Memory B cell (primary cell): ENCODE measurements around the gene TMEM238.

Experiments
- ATAC-seq: fragments of 150-1000 bp; cut with Tn5 transposase; 2 replicates; pipeline ENCODE4 v1.10.0; 2021; ENCODE audit warnings: low read depth, mild to moderate bottlenecking, moderate library complexity
- DNase-seq, 2 donors: peaks; one replicate each; pipeline ENCODE4 v3.0.0; 2022; ENCODE audit warnings: low spot score in 2 of 2
- H3K27ac Mint-ChIP-seq: one replicate; pipeline ENCODE4 v1.8.0; 2022; ENCODE audit warnings: mild to moderate bottlenecking, moderate library complexity, mixed read lengths
- H3K27me3 Mint-ChIP-seq: one replicate; pipeline ENCODE4 v1.8.0; 2022; ENCODE audit warnings: mixed read lengths
- H3K36me3 Mint-ChIP-seq: one replicate; pipeline ENCODE4 v1.8.0; 2022; ENCODE audit warnings: mild to moderate bottlenecking, mixed read lengths
- H3K4me1 Mint-ChIP-seq: one replicate; pipeline ENCODE4 v1.8.0; 2022; ENCODE audit warnings: mixed read lengths
- H3K4me3 Mint-ChIP-seq: one replicate; pipeline ENCODE4 v1.8.0; 2022; ENCODE audit warnings: mild to moderate bottlenecking, moderate library complexity, mixed read lengths
- H3K9me3 Mint-ChIP-seq: one replicate; pipeline ENCODE4 v1.8.0; 2022; ENCODE audit warnings: mixed read lengths

The TMEM238 gene

DNA sequence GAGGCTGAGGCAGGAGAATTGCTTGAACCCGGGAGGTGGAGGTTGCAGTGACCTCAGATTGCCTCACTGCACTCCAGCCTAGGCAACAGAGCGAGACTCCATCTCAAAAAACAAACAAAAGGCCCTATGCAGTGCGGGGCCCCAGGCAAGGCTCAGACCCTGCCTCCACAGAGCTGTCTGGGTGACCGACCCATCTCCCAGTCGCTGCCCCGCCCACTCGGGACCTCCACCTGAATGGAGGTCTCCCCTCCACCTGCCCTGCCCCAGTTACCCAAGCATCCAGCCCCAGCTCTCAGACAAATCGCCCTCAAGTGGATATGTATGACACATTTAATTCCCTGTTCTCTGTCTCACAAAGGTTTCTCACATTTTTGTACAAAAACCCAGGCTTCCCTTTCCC, 18.8 kb downstream of the TMEM238 start:
- DNase-seq (no peak), ATAC-seq (no peak)
- peaks cover 3% of the 10 kb centered on the region for H3K4me1 Mint-ChIP-seq
- H3K27me3 Mint-ChIP-seq = peaks cover 18% of the 10 kb centered on the region
- peaks cover 2% of the 10 kb centered on the region for H3K36me3 Mint-ChIP-seq
- no peaks in the 10 kb centered on the region for H3K9me3 Mint-ChIP-seq
- no peak overlapping the region for H3K4me3 Mint-ChIP-seq
- H3K27ac Mint-ChIP-seq = no peak overlapping the region

GRCh38 chr19:55362990-55363716, 20.9 kb downstream of the TMEM238 start, which contains the start of gene GARIN5B:
TSS of gene GARIN5B (minus strand) at chr19:55363260. CDS start at chr19:55363066, 194 bp downstream.
- peaks cover 14% of the 10 kb centered on the region for H3K27me3 Mint-ChIP-seq
- ATAC-seq = no peak
- H3K4me1 Mint-ChIP-seq = no peaks in the 10 kb centered on the region
- no peaks in the 10 kb centered on the region for H3K36me3 Mint-ChIP-seq
- H3K9me3 Mint-ChIP-seq = no peaks in the 10 kb centered on the region
- no peak within 1 kb of the TSS for H3K27ac Mint-ChIP-seq
- H3K4me3 Mint-ChIP-seq = no peak within 1 kb of the TSS
- no peak for DNase-seq

DNA sequence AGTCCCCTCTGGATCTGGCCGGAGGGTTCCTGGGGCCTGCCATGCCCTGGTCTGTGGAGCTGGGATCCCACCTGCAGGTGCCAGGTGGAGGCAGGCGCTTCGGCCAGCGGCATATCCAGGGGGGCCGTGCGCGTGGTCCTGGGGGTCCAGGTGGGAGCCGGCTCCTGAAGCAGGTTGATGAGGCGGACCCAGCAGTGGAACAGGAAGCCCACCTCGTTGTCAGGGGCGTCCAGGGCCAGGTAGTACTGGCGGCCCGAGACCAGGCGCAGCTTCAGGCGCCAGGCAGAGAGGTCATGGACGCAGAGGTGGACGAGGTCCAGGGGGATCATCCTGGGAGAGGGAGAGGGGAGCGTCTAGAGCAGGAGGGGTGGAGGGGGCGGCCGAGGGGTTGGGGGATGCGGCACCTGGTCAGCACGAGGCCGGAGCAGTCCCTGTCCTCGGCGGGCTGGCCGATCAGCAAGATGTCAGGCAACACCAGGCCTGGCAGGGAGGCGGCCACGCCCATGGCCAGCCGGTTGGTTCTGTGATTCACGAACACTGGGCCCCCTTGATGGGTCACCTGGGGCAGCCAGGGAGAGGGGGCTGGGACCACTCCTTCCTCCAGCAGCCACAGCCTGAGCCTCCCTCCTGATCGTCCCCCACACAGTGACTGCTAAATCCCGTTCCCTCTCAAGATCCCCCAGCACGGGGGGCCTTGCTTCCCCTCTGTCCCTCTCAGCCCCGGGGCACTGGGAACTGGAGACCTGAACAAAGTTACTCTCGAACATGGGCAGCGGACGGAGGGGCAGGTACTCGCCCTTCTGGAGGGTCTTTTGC, 21.7 kb downstream of the TMEM238 start:
- DNase-seq (no peak), ATAC-seq (no peak)
- H3K9me3 Mint-ChIP-seq = no peaks in the 10 kb centered on the region
- no peak overlapping the region for H3K4me3 Mint-ChIP-seq
- H3K4me1 Mint-ChIP-seq = no peaks in the 10 kb centered on the region
- H3K36me3 Mint-ChIP-seq = no peaks in the 10 kb centered on the region
- H3K27ac Mint-ChIP-seq = no peak overlapping the region
- H3K27me3 Mint-ChIP-seq = peaks cover 16% of the 10 kb centered on the region

GRCh38 chr19:55360902-55361301, 23.2 kb downstream of the TMEM238 start:
- H3K9me3 Mint-ChIP-seq = no peaks in the 10 kb centered on the region
- ATAC-seq (no peak), DNase-seq (no peak)
- peaks cover 16% of the 10 kb centered on the region for H3K27me3 Mint-ChIP-seq
- H3K27ac Mint-ChIP-seq = no peak overlapping the region
- no peak overlapping the region for H3K4me3 Mint-ChIP-seq
- H3K4me1 Mint-ChIP-seq = peaks cover 3% of the 10 kb centered on the region
- H3K36me3 Mint-ChIP-seq = no peaks in the 10 kb centered on the region

DNA sequence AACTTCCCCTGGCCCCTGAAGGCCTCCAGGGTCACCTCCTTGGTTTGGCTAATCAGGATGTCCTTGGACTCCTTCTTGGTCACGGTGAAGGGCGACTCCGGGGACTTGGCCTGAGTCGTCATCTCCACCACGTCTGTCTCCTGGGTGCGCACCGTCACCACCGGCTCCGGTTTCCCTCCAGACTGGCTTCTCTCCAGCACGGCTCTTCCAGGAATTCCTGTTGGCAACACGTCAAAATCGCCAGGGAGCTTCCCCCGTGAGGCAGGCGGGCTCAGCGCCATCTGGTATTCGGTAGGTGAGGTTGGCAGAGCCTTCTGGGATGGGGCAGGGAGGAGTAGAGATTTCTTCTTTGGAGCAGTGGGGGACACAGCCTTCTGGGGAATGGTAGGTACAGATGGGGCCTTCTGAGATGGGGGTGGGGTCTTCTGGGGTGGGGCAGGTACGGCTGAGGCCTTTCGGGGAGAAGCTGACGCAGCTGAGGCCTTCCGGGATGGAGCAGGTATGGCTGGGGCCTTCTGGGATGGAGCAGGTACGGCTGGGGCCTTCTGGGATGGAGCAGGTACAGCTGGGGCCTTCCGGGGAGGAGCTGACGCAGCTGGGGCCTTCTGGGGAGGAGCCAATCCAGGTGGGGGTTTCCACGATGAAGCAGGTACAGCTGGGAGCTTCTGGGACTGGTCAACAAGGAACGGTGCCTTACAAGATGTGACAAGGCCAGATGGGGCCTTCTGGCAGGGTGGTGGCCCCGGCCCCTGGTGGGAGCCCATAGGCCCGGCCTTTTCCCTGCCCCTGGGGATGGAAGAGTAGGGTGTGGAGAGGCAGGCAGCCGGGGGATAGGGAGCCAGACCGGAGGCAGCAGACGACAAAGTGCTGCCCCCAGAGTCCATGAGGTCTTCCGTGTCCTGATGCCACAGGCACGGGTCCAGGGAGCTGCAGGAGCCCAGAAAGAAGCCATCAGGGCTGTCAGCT, 24.9 kb downstream of the TMEM238 start:
- Mint-ChIP-seq H3K4me3 (no peak overlapping the region), H3K27ac (no peak overlapping the region), H3K27me3 (peaks cover 21% of the 10 kb centered on the region), H3K9me3 (no peaks in the 10 kb centered on the region), H3K4me1 (peaks cover 3% of the 10 kb centered on the region), H3K36me3 (no peaks in the 10 kb centered on the region)
- DNase-seq (no peak), ATAC-seq (no peak)

DNA sequence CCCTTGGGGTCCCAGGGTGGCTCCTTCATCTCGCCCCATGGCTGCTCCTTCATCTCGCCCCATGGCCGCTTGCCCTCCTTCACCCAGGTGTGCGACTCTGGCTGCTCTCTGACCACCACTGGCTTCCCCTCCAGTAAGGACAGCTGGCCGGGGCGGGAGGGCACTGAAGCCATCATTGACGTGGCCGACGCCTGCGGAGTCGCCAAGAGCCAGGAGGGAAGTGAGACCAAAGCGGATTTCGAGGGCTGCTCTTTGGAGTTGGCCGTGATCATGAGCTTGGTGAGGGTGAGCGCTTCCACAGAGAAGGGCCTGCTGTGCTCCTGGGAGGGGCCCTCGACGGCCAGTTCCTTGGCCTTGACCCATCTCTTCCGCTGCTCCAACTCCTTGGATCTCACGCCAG, 25.6 kb downstream of the TMEM238 start:
- H3K27ac Mint-ChIP-seq = no peak overlapping the region
- H3K4me3 Mint-ChIP-seq = no peak overlapping the region
- peaks cover 22% of the 10 kb centered on the region for H3K27me3 Mint-ChIP-seq
- no peaks in the 10 kb centered on the region for H3K9me3 Mint-ChIP-seq
- ATAC-seq = no peak
- no peak for DNase-seq
- H3K36me3 Mint-ChIP-seq = no peaks in the 10 kb centered on the region
- peaks cover 5% of the 10 kb centered on the region for H3K4me1 Mint-ChIP-seq

DNA sequence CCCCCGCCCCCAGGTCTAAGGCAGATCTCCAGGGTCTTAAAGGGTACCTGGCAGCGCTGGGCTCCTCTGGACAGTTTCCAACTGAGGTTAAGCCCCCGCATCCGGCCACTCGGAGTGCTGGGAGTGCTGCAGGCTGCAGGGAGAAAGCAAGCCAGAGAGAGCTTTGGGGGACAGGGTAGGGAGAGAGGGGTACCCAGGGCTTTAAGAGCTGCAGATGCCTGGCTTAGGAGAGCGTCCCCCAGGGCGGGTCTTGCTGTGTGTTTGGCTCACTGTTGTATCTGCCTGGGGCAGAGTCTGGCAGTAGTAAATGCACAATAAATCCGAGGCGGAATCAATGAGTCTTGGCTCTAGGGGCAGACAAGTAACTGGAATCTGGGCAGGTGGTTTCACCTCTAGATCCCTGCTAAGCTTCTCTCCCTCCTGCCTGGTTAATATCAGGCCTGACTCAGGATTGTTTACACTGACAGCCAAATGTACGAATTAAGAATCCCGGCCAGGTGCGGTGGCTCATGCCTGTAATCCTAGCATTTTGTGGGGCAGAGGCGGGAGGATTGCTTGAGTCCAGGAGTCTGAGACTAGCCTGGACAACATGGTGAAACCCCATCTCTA, 28.8 kb downstream of the TMEM238 start:
- no peak overlapping the region for H3K4me3 Mint-ChIP-seq
- H3K27ac Mint-ChIP-seq = no peak overlapping the region

DNA sequence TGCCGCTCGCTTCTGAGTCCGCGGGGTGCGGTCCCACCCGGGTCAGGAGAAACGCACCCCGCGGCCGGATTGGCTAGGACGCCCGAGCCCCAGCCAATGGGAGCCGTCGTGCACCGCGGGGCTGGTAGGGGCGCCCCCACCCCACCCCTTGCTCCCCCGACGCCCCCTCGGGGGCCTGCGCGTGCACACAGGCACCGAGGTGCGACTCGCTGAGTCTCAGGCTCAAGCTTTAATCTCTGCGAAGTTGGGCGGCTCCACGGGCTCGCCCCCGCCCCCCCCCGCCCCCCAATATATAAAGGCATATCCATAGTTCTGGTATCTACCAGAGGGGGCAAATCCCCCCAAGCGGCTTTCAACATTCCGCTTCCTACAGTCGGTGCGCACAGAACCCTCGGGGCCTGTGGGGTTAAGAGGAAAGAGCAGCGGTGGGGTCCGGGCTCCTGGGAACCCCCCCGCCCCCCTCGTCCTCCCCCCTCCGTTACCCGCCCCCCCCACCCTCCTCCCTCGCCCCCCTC, 29.3 kb downstream of the TMEM238 start, which contains the start of gene COX6B2:
Gene COX6B2 (minus strand): TSS at position 22 of the 515 bp plus-strand sequence. CDS start 198 bp downstream, outside the sequence.
- Mint-ChIP-seq H3K36me3 (peaks cover 1% of the 10 kb centered on the region), H3K4me3 (peak within 1 kb of the TSS; percentile 73), H3K27ac (no peak within 1 kb of the TSS), H3K4me1 (peaks cover 15% of the 10 kb centered on the region), H3K27me3 (peaks cover 44% of the 10 kb centered on the region), H3K9me3 (no peaks in the 10 kb centered on the region)
- ATAC-seq = no peak
- DNase-seq = no peak

More for the DNA sequence above, 28.8 kb downstream of the TMEM238 start:
- peaks cover 44% of the 10 kb centered on the region for H3K27me3 Mint-ChIP-seq
- H3K4me1 Mint-ChIP-seq = peaks cover 15% of the 10 kb centered on the region
- peaks cover 1% of the 10 kb centered on the region for H3K36me3 Mint-ChIP-seq
- H3K9me3 Mint-ChIP-seq = no peaks in the 10 kb centered on the region
- DNase-seq (no peak), ATAC-seq (no peak)

- ATAC-seq (peak; percentile 71), DNase-seq (peak; percentile 41 to 56)
- H3K4me1 Mint-ChIP-seq = peaks cover 15% of the 10 kb centered on the region
- no peak overlapping the region for H3K27ac Mint-ChIP-seq
- peaks cover 44% of the 10 kb centered on the region for H3K27me3 Mint-ChIP-seq
- H3K9me3 Mint-ChIP-seq = no peaks in the 10 kb centered on the region
- peaks cover 1% of the 10 kb centered on the region for H3K36me3 Mint-ChIP-seq
- H3K4me3 Mint-ChIP-seq = peak overlapping the region; percentile 73
Observed at GRCh38 chr19:55353803-55354697, 30.0 kb downstream of the TMEM238 start.

GRCh38 chr19:55353356-55353802, 30.7 kb downstream of the TMEM238 start:
- H3K36me3 Mint-ChIP-seq = peaks cover 1% of the 10 kb centered on the region
- DNase-seq (no peak), ATAC-seq (peak; percentile 7)
- peaks cover 15% of the 10 kb centered on the region for H3K4me1 Mint-ChIP-seq
- peaks cover 41% of the 10 kb centered on the region for H3K27me3 Mint-ChIP-seq
- peak overlapping the region; percentile 73 for H3K4me3 Mint-ChIP-seq
- H3K9me3 Mint-ChIP-seq = no peaks in the 10 kb centered on the region
- no peak overlapping the region for H3K27ac Mint-ChIP-seq

DNA sequence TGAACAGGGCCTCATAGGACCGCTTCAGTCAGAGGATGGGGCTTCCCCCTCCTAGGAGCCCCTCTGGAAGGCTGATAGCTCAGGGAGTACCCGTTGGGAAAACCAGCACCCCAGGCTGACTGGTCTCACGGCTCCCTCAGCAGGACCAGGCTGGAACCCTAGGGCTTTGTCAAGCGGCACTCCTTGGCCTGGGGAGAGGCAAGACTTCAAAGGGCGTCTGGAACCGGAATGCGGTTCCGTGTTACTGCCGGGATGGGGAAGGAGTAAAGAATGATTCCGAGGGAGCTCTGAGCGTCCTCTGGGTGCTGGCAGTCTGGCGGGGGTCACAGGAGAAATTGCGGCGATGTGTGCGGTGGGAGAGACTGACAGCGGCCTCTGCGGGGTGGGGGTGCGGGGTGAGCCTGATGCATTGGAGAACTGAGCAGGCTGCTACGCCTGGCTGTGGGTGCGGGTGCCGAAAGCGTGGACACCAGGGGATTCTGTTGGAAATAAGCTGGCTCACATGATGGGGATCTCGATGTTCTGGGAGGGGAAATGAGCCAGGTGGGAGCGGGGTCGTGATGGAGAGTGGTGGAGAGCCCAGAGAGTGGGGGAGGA, 31.4 kb downstream of the TMEM238 start:
- Mint-ChIP-seq H3K27ac (no peak overlapping the region), H3K4me3 (peak overlapping the region; percentile 73), H3K36me3 (peaks cover 1% of the 10 kb centered on the region), H3K4me1 (peaks cover 15% of the 10 kb centered on the region), H3K27me3 (peaks cover 38% of the 10 kb centered on the region), H3K9me3 (no peaks in the 10 kb centered on the region)
- DNase-seq (no peak), ATAC-seq (no peak)

- peaks cover 32% of the 10 kb centered on the region for H3K27me3 Mint-ChIP-seq
- DNase-seq = no peak
- H3K4me3 Mint-ChIP-seq = no peak overlapping the region
- no peak overlapping the region for H3K27ac Mint-ChIP-seq
- no peak for ATAC-seq
- H3K4me1 Mint-ChIP-seq = peaks cover 13% of the 10 kb centered on the region
- H3K36me3 Mint-ChIP-seq = peaks cover 1% of the 10 kb centered on the region
- H3K9me3 Mint-ChIP-seq = no peaks in the 10 kb centered on the region
Observed at GRCh38 chr19:55352040-55352439, 32.1 kb downstream of the TMEM238 start.
